ENCODE measurements around the gene DMRT3. TPM values are rescaled to one million over a fixed set of nuclear protein-coding genes. Genes with fewer than 3 reads are reported as not detected.

The DMRT3 gene
- total RNA-seq, 4 donors from 2014 or later, result 0.22 to 0.42 (median 0.35) TPM

DNA sequence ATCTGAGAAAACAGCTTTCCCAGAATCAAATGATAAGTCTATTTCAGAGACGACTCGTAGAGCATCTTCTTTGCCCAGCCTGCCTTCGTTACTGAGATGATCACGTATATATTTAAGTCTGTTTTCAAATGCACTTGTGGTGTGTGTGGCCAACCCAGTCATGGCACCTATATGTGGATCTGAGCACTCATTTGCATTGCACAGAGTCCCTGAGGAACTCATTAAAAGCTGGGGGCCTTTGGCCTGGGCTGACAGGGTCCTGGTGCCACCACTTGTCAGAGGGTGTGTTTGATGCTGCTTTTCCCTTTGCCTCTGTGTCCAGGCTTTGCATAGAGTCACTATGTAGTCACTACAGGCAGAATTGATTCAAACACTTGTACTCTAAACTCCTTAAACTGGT, 17.4 kb upstream of the DMRT3 start:
- WGBS, 2 donors, result 80 to 92% methylated on average over 4 of the region's 4 CpGs
- Histone ChIP-seq H3K4me3 (no peak overlapping the region), H3K27me3 (peaks cover 0 to 52% of the 10 kb centered on the region in 2 donors), H3K36me3 (no peaks in the 10 kb centered on the region), H3K9me3 (no peaks in the 10 kb centered on the region), H3K4me1 (no peaks in the 10 kb centered on the region), H3K27ac (no peak overlapping the region)
- no peak for DNase-seq (ENCODE audit: low spot score in 2 of 2)
- TF ChIP-seq CTCF (IDR thresholded peaks at IDR 0.05), result no peak
- no peak for TF ChIP-seq POLR2A (IDR thresholded peaks at IDR 0.05)
- TF ChIP-seq EP300 (IDR thresholded peaks at IDR 0.05), result no peak

- no peak for DNase-seq (ENCODE audit: low spot score in 2 of 2)
- TF ChIP-seq EP300 (IDR thresholded peaks at IDR 0.05) (no peak), POLR2A (IDR thresholded peaks at IDR 0.05) (no peak), CTCF (IDR thresholded peaks at IDR 0.05) (no peak)
- WGBS, 2 donors, result 80 to 84% methylated on average over 4 of the region's 4 CpGs
Observed at GRCh38 chr9:959914-960313, 16.5 kb upstream of the DMRT3 start.

DNA sequence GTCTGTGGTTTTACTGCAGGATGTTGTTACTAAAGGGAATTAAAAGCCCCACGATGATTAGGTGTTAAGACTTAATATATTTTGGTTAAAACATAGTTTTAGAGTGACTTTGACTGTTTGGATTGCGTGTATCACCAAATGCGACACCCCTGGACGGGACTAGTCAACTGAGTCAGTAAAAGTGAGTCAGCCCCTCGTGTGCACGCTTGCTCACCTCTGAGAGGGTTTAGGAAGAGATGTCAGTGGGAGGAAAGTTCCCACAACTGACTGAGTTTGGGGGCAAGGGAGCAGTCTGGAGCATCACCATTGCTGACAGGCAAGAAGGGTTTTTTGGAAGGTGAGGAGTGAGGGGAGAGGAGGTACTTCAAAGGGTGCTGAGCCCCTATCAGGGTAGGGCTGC, 14.4 kb upstream of the DMRT3 start:
- Histone ChIP-seq H3K36me3 (no peaks in the 10 kb centered on the region), H3K27me3 (peaks cover 0 to 78% of the 10 kb centered on the region in 2 donors), H3K4me3 (no peak overlapping the region), H3K27ac (no peak overlapping the region), H3K4me1 (no peaks in the 10 kb centered on the region), H3K9me3 (no peaks in the 10 kb centered on the region)
- TF ChIP-seq CTCF (IDR thresholded peaks at IDR 0.05) (no peak), EP300 (IDR thresholded peaks at IDR 0.05) (no peak), POLR2A (IDR thresholded peaks at IDR 0.05) (no peak)
- WGBS, 2 donors, result 60% methylated on average over 6 of the region's 6 CpGs
- no peak for DNase-seq (ENCODE audit: low spot score in 2 of 2)

More at GRCh38 chr9:959914-960313, 16.5 kb upstream of the DMRT3 start:
- H3K27me3 ChIP-seq, result peaks cover 0 to 59% of the 10 kb centered on the region in 2 donors
- H3K9me3 ChIP-seq, result no peaks in the 10 kb centered on the region
- no peak overlapping the region for H3K4me3 ChIP-seq
- no peaks in the 10 kb centered on the region for H3K36me3 ChIP-seq
- no peak overlapping the region for H3K27ac ChIP-seq
- no peaks in the 10 kb centered on the region for H3K4me1 ChIP-seq

DNA sequence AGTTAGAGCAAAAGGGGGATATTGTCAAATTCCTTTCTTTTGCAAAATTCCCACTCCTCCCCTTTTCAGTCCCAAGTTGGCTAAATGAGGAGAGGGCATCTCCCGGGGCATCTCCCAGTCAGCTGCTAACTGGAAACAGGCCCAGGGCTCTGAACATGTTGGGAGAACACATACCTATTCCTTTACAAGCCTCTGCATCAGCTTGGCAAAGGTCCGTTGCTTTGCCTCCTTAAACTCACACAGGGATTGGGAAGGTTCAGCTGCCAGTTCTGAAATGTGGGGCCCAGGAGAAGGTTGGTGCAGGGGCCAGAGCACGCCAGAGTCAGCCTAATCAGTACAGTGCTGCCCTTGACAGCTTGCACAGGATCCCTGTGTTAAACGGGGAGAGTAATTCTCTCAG, 11.0 kb upstream of the DMRT3 start:
- H3K36me3 ChIP-seq, result no peaks in the 10 kb centered on the region
- H3K27ac ChIP-seq, result no peak overlapping the region
- 23 to 30% methylated on average over 4 of the region's 4 CpGs for WGBS, 2 donors
- H3K4me1 ChIP-seq, result peaks cover 0 to 16% (median 0%) of the 10 kb centered on the region in 4 donors
- no peak overlapping the region for H3K4me3 ChIP-seq
- H3K27me3 ChIP-seq, result peaks cover 0 to 98% of the 10 kb centered on the region in 2 donors
- no peak for DNase-seq (ENCODE audit: low spot score in 2 of 2)
- H3K9me3 ChIP-seq, result no peaks in the 10 kb centered on the region
- TF ChIP-seq EP300 (IDR thresholded peaks at IDR 0.05), result no peak
- no peak for TF ChIP-seq CTCF (IDR thresholded peaks at IDR 0.05)
- no peak for TF ChIP-seq POLR2A (IDR thresholded peaks at IDR 0.05)

GRCh38 chr9:966870-967269, 9.6 kb upstream of the DMRT3 start:
- no peak for DNase-seq (ENCODE audit: low spot score in 2 of 2)
- WGBS, 2 donors, result 18 to 22% methylated on average over 3 of the region's 3 CpGs
- Histone ChIP-seq H3K27ac (no peak overlapping the region), H3K4me3 (no peak overlapping the region), H3K36me3 (no peaks in the 10 kb centered on the region), H3K4me1 (peaks cover 0 to 29% (median 7%) of the 10 kb centered on the region in 4 donors), H3K27me3 (peaks cover 0 to 99% of the 10 kb centered on the region in 2 donors), H3K9me3 (no peaks in the 10 kb centered on the region)
- TF ChIP-seq CTCF (IDR thresholded peaks at IDR 0.05), result no peak
- TF ChIP-seq EP300 (IDR thresholded peaks at IDR 0.05), result no peak
- TF ChIP-seq POLR2A (IDR thresholded peaks at IDR 0.05), result no peak
